ENCODE data around the gene MYDGF.
A peak's percentile ranks its signal among the peaks of the same experiment; 100 is the strongest.

Gene MYDGF

DNA sequence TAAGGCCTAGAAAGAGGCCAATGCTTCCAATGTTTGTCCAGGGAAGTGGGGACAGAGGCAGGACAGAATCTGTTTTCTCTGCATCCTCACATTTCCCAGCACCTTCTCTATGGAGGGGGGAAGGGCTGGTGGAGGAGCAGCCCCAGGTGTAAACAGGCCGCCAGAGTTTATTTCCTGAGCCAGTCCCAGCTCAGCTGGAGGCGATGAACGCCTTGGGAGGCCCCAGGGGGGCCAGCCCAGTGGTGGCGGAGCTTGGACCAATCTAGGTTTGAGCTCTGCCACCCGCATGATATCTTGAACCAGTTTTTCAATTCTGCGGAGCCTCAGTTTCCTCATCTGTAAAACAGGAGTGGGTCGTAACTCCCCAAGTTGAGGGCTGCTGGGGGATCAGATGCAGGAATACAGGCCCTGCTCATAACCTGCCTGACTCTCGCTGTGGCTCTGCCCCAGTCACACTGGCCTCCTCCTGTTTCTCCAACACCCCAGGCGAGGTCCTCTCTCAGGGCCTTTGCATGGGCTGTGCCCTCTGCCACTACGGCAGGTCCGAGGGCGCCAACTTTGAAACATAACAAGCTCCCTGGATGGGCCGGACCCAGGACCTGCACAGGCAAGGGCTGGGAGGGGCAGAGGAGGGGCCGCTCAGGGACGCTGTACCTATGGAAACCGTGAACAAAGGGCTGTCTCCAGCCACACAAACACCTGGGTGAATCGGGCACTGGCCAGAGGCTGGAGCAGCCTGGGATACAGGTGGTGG, 29.7 kb downstream of the MYDGF start:
- DNase-seq: no peak

DNA sequence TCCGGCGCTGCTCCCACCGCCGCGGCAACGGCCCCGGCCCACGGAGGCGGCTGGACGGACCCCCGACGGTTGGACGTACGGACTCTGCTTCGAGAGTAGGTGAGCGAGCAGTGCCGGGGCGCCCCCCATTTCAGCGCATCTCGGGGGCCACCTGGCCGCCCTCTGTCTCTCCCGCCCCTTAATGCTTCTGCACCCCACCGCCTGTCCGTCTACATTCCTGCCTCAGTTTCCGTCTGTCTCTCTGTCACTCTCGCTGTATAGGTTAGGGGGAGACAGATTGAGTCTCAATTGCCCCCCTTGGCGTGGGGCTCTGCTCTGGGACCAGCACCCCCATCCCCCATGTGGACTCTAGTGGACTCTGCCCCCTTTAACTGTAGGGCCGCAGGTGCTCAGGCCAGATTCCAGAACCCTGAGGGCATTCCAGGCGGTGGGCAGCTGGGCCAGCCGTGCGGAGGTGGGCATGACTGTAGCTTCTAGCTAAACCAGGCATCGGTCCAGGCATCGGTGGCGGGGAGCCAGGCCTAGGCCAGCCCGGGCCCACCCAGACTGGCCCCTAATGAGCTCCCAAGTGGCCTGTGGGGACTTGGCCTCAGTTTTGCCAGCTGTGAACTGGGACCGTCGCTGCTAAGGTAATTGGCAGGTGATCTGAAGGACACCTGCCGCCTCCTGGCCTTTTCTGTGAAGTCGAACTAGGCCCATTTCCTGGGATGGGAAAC, 30.5 kb downstream of the MYDGF start:
- DNase-seq: no peak

DNA sequence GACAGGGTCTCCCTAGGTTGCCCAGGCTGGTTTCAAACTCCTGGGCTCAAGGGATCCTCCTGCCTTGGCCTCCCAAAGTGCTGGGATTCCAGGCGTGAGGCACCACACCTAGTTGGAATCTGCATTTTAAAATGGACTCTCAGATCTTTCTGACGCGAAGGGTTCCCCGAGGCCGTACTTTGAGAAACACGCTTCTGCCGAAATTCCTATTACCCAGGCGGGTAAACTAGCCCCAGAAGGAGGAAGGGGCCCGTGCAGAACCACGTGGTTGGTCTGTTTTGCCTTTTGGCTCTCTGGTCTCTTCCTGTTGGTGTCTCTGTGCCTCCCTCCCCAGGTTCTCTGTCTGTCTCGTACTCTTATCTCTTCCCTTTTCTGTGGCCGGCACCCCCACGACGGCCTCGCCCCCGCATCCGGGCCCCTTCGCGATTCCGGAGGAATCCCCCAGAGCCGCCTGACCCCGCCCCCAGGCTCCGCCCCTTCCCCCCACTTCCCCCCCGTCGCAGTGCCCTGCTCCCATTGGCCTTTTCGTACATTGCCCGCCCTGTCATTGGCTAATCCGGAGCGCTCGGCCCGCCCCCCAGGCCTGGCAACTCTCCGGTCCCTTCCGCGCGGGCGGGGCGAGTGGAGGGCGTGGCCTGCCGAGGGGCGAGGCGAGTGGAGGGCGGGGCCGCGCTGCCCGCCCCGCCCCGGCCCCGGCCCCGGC, 31.2 kb downstream of the MYDGF start, which contains the start of gene TNFAIP8L1:
TNFAIP8L1 (plus strand) TSS at position 689 of the 703 bp plus-strand sequence. CDS start 12,354 bp downstream, outside the sequence.
- DNase-seq: peak; percentile 95

DNA sequence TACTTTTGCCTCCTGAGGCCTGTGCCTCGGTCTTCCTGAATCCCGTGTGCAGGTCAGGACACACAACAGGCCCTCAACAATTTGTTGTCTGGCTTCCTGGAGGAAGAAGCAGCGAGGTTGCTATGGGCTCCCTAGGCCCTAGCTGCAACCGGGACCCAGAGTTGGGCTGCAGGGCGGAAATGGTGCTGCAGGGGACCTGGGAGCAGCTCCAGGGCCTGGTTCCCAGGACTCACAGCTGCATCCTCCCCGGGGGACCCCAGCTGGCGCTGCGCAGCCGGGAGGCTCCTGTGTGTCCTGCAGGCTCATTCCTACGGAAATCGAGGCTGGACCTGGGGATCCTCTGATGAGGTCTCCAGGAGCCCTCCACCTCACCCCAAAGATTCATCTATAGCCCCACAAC, 31.8 kb downstream of the MYDGF start:
- DNase-seq: no peak

DNA sequence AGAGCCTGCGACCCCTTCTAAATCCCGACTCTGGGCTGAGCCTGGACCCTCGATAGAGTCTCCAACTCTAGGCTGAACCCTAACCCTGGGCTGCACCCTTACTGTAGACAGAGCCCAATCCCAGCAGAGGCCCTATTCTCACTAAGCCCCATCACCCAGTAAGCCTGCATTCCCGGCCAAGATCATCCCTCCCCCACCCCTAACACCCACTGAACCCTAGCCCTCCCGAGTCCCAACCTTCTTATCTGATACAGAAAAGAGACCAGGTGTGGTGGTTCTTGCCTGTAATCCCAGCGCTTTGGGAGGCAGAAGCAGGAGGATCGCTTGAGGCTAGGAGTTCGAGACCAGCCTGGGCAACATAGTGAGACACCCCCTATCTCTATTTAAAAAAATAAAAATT, 33.4 kb downstream of the MYDGF start:
- no peak for DNase-seq

DNA sequence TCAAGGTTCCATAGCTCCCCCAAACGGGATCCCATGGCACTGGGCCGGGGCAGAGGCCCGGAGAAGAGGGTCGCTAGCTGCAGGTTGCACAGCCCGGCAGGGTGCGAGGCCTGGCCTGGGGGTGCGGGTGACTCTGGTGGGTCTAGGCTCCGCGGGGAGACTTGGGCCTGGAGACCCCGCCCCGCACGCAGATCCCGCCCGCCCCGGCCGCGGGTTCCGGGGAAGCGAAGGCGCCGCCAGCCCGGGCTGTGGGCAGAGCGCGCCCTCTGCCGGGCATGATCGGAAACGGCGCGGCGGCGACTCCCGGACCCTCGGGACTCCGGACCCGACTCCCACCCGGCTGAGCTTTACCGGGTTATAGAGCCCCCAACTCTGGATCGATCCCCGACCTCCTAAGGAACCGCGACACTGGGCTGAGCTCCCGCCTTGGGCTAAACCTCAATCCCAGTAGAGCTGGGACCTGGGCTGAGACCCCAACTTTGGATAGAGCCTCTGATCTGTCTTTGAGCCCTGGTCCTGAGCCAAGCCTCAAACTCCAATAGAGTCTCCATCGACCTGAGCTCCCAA, 33.9 kb downstream of the MYDGF start:
- DNase-seq: peak; percentile 35

DNA sequence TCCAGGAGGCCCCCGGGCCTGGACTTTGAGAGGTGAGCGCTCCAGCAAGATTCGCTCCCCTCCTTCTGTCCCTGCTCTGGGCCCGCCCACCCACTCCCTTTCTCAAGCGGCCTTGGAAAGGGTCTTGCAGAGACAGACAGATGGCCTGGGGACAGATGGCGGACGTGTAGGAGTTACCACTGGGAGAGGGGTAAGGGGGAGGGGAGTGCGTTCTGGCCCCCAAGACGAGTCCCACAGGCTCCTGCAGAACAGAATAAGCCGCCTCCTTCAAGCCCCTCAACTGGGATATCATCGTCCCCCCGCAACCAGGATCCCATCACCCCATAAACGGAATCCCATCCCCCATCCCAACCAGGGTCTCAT, 34.4 kb downstream of the MYDGF start:
- no peak for DNase-seq

DNA sequence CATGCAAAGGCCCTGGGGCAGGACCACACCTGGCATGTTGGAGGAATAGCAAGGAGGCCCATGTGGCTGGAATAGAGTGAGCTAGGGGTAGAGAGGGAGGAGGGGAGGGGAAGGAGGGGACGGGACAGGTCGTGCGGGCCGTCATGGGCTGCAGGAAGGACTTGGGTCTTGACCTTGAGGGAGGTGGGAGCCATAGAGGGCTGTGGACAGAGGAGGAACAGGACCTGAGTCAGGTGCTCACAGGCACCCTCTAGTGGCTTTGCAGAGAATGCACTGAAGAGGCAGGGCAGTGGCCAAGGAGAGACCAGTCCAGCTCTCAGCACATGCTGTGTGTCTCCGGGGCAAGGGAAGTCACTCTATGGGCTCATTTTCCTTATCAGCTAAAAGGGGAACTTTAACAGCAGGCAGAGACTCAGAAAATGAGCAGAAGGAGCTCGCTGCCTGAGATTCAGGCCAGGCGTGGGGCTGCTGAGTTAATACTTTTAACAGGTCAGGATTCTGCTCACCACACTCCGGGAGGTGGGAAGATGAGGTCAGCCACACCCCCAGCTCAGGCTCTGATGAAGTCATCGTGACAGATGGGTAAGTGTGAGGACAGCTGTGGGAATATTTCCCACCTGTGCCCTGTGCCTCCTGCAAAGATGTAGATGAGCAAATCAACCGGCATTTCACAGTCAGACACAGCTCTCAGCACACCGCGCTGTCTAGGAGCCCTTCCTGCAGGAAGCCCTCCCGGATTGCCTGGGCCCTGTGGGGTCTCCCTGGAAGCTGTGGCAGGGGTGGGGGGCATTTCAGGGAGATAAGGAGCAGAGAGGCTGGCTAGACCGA, 36.8 kb downstream of the MYDGF start:
- peak; percentile 85 for DNase-seq

DNA sequence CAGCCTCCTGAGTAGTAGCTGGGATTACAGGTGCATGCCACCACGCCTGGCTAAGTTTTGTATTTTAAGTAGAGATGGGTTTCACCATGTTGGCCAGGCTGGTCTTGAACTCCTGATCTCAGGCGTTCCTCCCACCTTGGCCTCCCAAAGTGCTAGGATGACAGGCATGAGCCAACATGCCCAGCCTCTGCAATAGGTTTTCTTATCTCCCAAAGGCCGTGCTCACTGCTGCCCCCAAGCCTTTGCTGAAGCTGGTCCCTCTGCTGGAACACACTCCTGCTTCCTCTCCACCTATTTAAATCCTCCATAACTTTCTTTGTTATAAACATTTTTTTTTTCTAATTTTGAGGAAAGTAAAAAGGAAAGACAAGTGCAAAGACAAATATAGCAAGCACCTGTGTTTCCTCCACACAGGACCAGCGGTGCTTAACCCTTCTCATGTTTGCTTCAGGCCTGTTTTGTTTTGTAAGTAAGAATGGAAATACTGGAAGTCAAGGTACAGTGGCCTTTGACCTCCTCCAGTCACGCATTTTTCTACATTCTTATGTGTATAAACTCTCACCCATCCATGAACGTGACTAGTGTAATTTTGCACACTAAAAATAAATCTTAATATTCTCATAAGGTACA, 45.3 kb downstream of the MYDGF start:
- peak; percentile 72 for DNase-seq

DNA sequence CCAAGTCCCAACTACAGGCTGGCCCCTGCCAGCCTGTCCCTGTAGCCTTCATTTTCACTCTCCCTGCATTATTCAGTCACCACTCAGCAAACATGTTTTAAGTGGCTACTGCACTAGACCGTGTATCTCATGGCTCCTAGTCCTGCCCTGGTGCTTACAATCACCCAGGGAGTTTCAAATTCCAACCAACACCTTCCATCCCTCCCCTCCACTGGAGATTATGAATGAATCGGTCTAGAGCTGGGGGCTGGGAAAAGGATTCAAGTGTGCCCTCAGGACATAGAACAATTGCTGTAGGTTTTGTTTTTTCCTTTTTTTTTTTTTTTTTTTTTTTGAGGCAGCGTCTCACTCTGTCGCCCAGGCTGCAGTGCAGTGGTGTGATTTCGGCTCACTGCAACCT, 45.8 kb downstream of the MYDGF start:
- no peak for DNase-seq

DNA sequence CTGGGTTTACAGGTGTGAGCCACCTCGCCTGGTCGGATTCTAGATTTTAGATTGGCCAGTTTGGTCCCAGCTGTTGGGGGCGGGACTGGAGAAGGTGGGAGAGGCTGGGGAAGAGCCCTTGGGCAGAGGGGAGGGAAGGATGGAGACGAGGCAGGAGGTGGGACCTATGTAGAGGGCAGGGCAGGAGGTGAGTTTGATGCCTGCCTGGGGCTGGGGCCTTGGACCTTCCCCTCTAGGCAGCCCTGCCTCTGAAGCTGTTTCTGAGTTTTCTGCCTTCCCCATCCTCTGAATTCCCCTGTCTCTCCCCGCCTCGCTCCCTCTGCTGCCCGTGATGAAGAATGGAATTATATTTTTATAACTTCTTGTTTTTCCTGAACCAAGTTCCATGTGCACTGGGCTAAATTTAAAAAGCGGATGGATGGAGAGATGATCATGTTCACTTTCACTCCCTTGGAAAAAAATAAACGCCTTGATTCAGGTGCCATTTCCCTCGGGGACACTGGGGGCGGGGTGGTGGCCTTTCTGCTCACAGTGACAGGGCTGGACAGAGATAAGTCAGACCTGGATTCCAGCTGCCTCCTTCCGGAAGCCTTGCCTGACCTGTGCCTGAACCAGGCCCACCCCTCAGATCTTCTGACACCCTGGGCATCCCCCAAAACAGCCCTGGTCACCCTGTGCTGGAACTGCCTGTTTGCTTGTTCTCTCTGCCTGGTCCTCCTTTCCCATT, 47.3 kb downstream of the MYDGF start:
- DNase-seq: no peak

DNA sequence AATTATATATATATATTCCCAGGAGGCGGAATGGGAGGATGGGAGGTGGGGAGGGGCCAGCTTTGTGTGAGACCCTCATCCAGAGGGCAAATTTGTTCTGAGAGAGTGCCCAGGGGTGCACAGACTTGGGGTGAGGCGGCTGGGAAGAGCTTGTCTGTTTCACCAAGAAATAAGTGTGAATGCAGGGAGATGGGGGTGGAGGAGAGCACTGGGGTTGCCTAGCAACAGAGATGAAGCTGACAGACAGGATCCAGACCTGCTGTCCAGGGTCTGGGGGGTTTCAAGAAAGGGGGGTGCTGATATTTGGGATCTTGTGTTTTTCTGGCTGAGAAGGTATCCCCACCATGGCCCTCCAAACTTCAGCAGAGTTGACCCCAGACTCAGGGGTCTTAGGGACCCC, 49.5 kb downstream of the MYDGF start:
- DNase-seq: no peak

DNA sequence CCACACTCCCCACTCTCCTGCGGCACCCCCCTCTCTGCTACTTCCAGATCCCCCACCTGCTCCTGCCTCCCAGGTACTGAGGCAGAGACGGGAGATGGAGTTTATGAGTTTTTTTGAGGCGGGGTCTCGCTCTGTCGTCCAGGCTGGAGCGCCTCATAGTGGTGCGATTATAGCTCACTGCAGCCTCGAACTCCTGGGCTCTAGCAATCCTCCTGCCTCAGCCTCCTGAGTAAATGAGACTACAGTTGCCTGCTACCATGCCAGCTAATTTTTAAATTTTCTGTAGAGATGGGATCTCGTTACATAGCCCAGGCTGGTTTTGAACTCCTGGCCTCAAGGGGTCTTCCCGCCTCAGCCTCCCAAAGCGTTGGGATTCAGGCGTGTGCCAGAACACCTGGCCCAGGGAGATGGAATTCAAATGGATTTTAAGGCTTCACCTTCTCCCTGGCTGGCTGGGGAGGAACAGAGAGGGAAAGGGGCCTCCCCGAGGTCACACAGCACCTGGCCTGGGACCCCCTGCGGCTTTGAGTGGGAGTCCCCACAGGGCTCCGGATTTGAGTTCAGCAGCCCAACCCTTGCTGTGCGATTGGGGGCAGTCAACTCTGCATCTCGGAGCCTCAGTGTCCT, 50.4 kb downstream of the MYDGF start:
- DNase-seq: no peak

DNA sequence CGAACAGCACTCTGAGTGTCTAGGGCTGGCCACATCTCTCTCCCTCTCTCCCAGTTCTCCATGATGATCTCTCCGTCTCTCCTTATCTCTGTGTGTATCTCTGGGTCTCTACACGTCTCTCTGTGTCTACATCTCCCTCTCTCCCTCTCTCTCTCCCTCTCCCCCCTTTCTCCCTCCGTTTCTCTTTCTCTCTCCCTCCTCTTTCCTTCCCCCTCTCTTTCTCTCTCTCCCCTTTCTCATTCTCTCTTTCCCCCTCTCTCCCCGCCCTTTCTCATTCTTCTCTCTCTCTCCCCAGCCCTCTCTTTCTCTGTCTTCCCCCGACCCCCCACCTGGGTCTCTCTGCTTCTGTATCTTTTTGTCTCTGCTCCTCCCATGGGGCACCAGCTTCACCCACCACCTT, 52.1 kb downstream of the MYDGF start:
- DNase-seq: no peak

DNA sequence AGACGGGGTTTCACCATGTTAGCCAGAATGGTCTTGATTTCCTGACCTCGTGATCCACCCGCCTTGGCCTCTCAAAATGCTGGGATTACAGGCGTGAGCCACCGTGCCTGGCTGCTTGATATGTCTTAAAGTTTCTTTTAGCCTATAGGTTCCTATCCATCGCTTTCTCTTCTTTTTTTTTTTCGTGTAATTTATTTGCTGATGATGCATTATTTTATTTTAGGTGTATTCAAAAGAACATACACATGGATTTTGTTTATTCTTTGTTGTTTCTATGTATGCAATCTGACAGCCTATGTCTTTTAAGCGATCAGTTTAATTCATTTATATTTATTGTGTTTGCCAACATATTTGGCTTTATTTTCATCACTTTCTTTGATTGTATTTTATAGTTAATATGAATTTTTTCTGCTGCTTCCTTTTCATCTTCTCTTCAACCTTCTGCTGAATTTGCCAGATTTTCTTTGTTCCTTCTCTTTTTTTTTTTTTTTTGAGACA, 56.8 kb downstream of the MYDGF start:
- DNase-seq: no peak

DNA sequence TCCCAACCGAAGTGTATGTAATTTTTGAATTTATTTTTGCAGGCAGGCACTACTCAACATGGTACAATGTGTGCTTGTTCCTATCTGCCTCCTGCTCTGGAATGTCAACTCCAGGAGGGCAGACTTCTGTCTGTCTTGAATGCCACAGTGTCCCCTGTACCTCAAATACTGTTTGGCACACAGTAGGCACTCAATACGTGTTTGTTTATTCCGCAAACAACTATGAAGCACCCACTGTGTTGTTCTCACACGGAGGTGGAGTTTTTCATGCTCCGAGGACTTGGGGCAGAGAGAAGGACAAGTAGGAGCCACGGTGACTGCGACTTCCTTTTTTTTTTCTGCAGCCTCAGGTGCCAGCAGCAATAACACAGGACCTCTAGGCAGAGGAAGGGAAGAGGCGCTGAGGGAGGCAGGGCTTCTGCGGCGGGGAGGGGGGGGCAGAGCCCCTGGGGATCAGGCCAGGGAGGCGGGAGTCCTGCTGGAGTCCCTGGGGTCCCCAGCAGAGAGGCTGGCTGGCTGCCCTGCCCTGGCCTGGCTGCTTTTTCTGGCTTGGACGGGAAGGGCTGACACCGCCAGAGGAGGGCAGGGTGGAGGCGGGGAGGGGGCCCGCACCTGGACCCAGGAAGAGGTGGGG, 60.1 kb downstream of the MYDGF start:
- DNase-seq: no peak
